Naive thymus-derived CD4-positive, alpha-beta T cell (primary cell): Measurements from ENCODE around the gene WFIKKN2. TPM values are rescaled to one million over a fixed set of nuclear protein-coding genes. Genes with fewer than 3 reads are reported as not detected.

Source experiments
- ATAC-seq: fragments of 150-1000 bp; cut with Tn5 transposase; 2 replicates; pipeline ENCODE4 v1.10.0; 2021; ENCODE audit warnings: mild to moderate bottlenecking, moderate library complexity
- CTCF ChIA-PET: fragments of 350-600 bp; sonication (Branson Sonifier 250); formaldehyde crosslinking; loops from one replicate; lab custom pipeline; 2021; ENCODE audit warnings: antibody characterized with exemption; lab: Charles Lee
- POLR2A ChIA-PET: fragments of 350-600 bp; sonication (Branson Sonifier 250); formaldehyde crosslinking; loops from one replicate; lab custom pipeline; 2021; ENCODE audit warnings: antibody characterized with exemption, inconsistent platforms; lab: Charles Lee
- DNase-seq, 9 donors: peaks; one replicate each; pipeline versions ENCODE4 v3.0.0 to v3.0.0-alpha.2; 2020 to 2022; ENCODE audit warnings: mixed read lengths in 1 of 9
- H3K27ac ChIP-seq: one replicate; pipeline ENCODE4 v1.7.0; 2013; ENCODE audit warnings: mild to moderate bottlenecking, low read depth, low read length, moderate library complexity
- H3K27me3 ChIP-seq, 2 donors: one replicate each; pipeline ENCODE4 v1.7.0; 2013; ENCODE audit warnings: low read length in 2 of 2, mild to moderate bottlenecking in 2 of 2, moderate library complexity in 2 of 2; ENCODE audit not compliant: control insufficient read depth in 2 of 2, insufficient read depth in 2 of 2
- H3K36me3 ChIP-seq, 3 experiments: 1 replicate in 2 of 3; 2 replicates in 1 of 3; pipeline ENCODE4 v1.7.0; 2013; ENCODE audit warnings: low read length in 3 of 3, mild to moderate bottlenecking in 3 of 3, moderate library complexity in 1 of 3; ENCODE audit not compliant: insufficient read depth in 3 of 3, control insufficient read depth in 2 of 3
- H3K4me1 ChIP-seq, 2 donors: one replicate each; pipeline ENCODE4 v1.7.0; 2013; ENCODE audit warnings: low read length in 2 of 2, mild to moderate bottlenecking in 2 of 2, moderate library complexity in 1 of 2; ENCODE audit not compliant: control insufficient read depth in 2 of 2, insufficient read depth in 2 of 2
- H3K4me3 ChIP-seq: 2 replicates; pipeline ENCODE4 v1.7.0; 2013; ENCODE audit warnings: mild to moderate bottlenecking, low read length
- H3K9me3 ChIP-seq, 3 experiments: 1 replicate in 2 of 3; 2 replicates in 1 of 3; pipeline ENCODE4 v1.7.0; 2013; ENCODE audit warnings: low read length in 3 of 3; ENCODE audit not compliant: control insufficient read depth in 2 of 3
- H3K27ac Mint-ChIP-seq, 9 donors: one replicate each; pipeline ENCODE4 v1.8.0; 2020 to 2022; ENCODE audit warnings: mixed read lengths in 9 of 9, mild to moderate bottlenecking in 8 of 9, moderate library complexity in 5 of 9, inconsistent platforms in 2 of 9
- H3K27me3 Mint-ChIP-seq, 5 donors: one replicate each; pipeline ENCODE4 v1.8.0; 2021 to 2022; ENCODE audit warnings: mixed read lengths in 5 of 5, mild to moderate bottlenecking in 1 of 5
- H3K36me3 Mint-ChIP-seq, 5 donors: one replicate each; pipeline ENCODE4 v1.8.0; 2020 to 2022; ENCODE audit warnings: mixed read lengths in 5 of 5, mild to moderate bottlenecking in 3 of 5, inconsistent platforms in 1 of 5
- H3K4me1 Mint-ChIP-seq, 7 donors: one replicate each; pipeline ENCODE4 v1.8.0; 2020 to 2022; ENCODE audit warnings: mixed read lengths in 7 of 7, mild to moderate bottlenecking in 3 of 7, inconsistent platforms in 1 of 7
- H3K4me3 Mint-ChIP-seq, 10 donors: one replicate each; pipeline ENCODE4 v1.8.0; 2020 to 2022; ENCODE audit warnings: mild to moderate bottlenecking in 10 of 10, mixed read lengths in 10 of 10, moderate library complexity in 6 of 10, inconsistent platforms in 2 of 10
- H3K9me3 Mint-ChIP-seq, 11 donors: one replicate each; pipeline ENCODE4 v1.8.0; 2020 to 2022; ENCODE audit warnings: mixed read lengths in 11 of 11, mild to moderate bottlenecking in 4 of 11, inconsistent platforms in 1 of 11, moderate library complexity in 1 of 11
- intact Hi-C, 2 donors: fragments of 100-400 bp; cut with micrococcal nuclease; formaldehyde crosslinking; loops; one replicate each; pipeline ENCODE4 v1.15.1; 2023
- polyA plus RNA-seq, 2 donors: library from polyadenylated mRNA; unstranded; fragments of 300-500 nt; fragmentation: Illumina TruSeq; gene quantifications; one replicate each; pipeline ENCODE4 v1.2.3, GENCODE V29; 2021
- total RNA-seq, 6 experiments: library from RNA in 5 of 6; stranded (reverse) in 5 of 6; gene quantifications; 1 replicate in 5 of 6; 2 replicates in 1 of 6; pipeline ENCODE4 v1.2.3 and lab custom pipeline; 2021 to 2026

WFIKKN2 gene
- total and polyA plus RNA-seq, 7 experiments from 2014 or later: not detected

GRCh38 chr17:50818261-50818660 lies 17.1 kb upstream of the WFIKKN2 start:
- Mint-ChIP-seq H3K9me3 (peaks cover 0 to 2% (median 0%) of the 10 kb centered on the region in 11 donors), H3K4me3 (no peak overlapping the region), H3K27me3 (peaks cover 6 to 34% (median 13%) of the 10 kb centered on the region in 5 donors), H3K27ac (no peak overlapping the region), H3K4me1 (peaks cover 0 to 9% (median 3%) of the 10 kb centered on the region in 7 donors), H3K36me3 (no peaks in the 10 kb centered on the region)
- ChIA-PET POLR2A (no interaction called here), CTCF (interaction anchor here (0.9 to 1.5 kb wide), 2 partner anchors 9 to 23 kb away, joined by 3 to 4 read pairs; no protein-coding TSS in a partner anchor)
- no peak for DNase-seq
- intact Hi-C loops: no loop called here
- Histone ChIP-seq H3K4me3 (no peak overlapping the region), H3K36me3 (no peaks in the 10 kb centered on the region), H3K9me3 (no peaks in the 10 kb centered on the region), H3K4me1 (no peaks in the 10 kb centered on the region), H3K27me3 (no peaks in the 10 kb centered on the region), H3K27ac (no peak overlapping the region)
- no peak for ATAC-seq

DNA sequence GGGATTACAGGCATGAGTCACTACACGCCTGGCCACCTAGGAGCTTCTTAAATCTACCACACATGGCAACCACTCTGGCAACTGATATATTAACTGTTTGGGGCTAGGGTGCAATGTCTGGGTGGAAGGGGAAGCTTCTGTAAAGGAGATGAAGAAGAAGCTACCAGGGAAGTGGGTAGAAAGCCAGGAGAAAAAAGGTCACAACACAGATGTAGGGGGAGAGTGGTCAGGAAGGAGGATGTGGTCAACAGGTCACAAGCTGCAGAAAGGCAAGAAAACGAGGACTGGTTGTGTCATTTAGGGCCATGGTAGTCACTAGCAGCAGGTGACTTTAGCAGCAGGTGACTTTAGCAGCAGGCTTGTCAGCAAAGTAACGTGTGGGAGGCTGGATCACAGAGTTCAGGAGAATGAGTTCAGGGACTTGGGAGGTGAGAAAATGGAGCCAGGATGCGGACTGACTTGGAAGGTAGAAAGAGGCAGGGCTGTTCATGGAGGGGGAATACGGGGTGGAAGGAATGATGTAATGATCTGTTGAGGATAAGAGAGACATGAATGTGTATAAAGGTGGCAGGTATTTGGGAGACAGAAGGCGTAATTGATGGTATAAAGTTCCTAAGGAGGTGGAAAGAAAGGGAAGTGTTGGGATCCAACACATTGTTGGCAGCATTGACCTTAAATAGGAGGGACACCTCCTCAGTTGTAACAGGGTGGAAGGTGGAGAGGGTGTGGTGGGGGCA lies 16.3 kb upstream of the WFIKKN2 start:
- Histone ChIP-seq H3K27me3 (no peaks in the 10 kb centered on the region), H3K4me3 (no peak overlapping the region), H3K4me1 (no peaks in the 10 kb centered on the region), H3K36me3 (no peaks in the 10 kb centered on the region), H3K27ac (no peak overlapping the region), H3K9me3 (no peaks in the 10 kb centered on the region)
- peaks cover 0 to 9% (median 3%) of the 10 kb centered on the region in 7 donors for H3K4me1 Mint-ChIP-seq
- H3K9me3 Mint-ChIP-seq: peaks cover 0 to 7% (median 0%) of the 10 kb centered on the region in 11 donors
- no peak overlapping the region for H3K4me3 Mint-ChIP-seq
- intact Hi-C loops: no loop called here
- ATAC-seq (no peak), DNase-seq (no peak)
- ChIA-PET POLR2A (interaction anchor here (0.8 kb wide), 1 partner anchor 37 kb away, joined by 3 read pairs; no protein-coding TSS in a partner anchor), CTCF (interaction anchor here (0.8 to 1.5 kb wide), 3 partner anchors 8 to 141 kb away, joined by 3 to 4 read pairs (median 3); no protein-coding TSS in a partner anchor)
- H3K36me3 Mint-ChIP-seq: peaks cover 0 to 4% (median 0%) of the 10 kb centered on the region in 5 donors
- no peak overlapping the region for H3K27ac Mint-ChIP-seq
- peaks cover 7 to 28% (median 15%) of the 10 kb centered on the region in 5 donors for H3K27me3 Mint-ChIP-seq

GRCh38 chr17:50820651-50821050 lies 14.7 kb upstream of the WFIKKN2 start:
- peaks cover 0 to 9% (median 2%) of the 10 kb centered on the region in 7 donors for H3K4me1 Mint-ChIP-seq
- no peak overlapping the region for H3K27ac Mint-ChIP-seq
- H3K27me3 Mint-ChIP-seq: peaks cover 7 to 23% (median 15%) of the 10 kb centered on the region in 5 donors
- ChIA-PET POLR2A (no interaction called here), CTCF (interaction anchor here (1.0 kb wide), 1 partner anchor 31 kb away, joined by 3 read pairs; no protein-coding TSS in a partner anchor)
- ATAC-seq (no peak), DNase-seq (no peak)
- peaks cover 0 to 7% (median 0%) of the 10 kb centered on the region in 11 donors for H3K9me3 Mint-ChIP-seq
- Histone ChIP-seq H3K36me3 (no peaks in the 10 kb centered on the region), H3K27ac (no peak overlapping the region), H3K4me3 (no peak overlapping the region), H3K4me1 (no peaks in the 10 kb centered on the region), H3K9me3 (no peaks in the 10 kb centered on the region), H3K27me3 (no peaks in the 10 kb centered on the region)
- no peak overlapping the region for H3K4me3 Mint-ChIP-seq
- peaks cover 0 to 4% (median 0%) of the 10 kb centered on the region in 5 donors for H3K36me3 Mint-ChIP-seq
- intact Hi-C loops: no loop called here

DNA sequence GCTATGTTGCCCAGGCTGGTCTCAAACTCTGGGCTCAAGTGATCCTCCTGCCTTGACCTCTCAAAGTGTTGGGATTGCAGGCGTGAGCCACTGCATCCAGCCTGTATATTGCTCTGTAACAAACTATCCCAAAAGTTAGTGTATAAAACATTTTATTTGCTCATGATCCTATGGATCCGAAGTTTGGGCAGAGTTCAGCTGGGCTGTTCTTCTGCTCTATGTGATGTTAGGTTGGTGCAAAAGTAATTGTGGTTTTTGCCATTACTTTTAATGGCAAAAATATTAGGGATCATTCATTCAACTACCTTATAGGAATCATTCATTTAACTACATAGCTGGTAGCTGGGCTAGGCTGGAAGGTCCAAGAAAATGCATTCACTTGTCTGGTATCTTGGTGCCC lies 12.8 kb upstream of the WFIKKN2 start:
- no peak for ATAC-seq
- Mint-ChIP-seq H3K36me3 (peaks cover 0 to 4% (median 0%) of the 10 kb centered on the region in 5 donors), H3K4me1 (peaks cover 0 to 6% (median 0%) of the 10 kb centered on the region in 7 donors), H3K27me3 (peaks cover 4 to 19% (median 12%) of the 10 kb centered on the region in 5 donors), H3K27ac (no peak overlapping the region), H3K9me3 (peaks cover 0 to 7% (median 0%) of the 10 kb centered on the region in 11 donors), H3K4me3 (no peak overlapping the region)
- no peaks in the 10 kb centered on the region for H3K4me1 ChIP-seq
- ChIA-PET CTCF (no interaction called here), POLR2A (no interaction called here)
- no peaks in the 10 kb centered on the region for H3K36me3 ChIP-seq
- H3K27ac ChIP-seq: no peak overlapping the region
- H3K4me3 ChIP-seq: no peak overlapping the region
- intact Hi-C loops: no loop called here
- DNase-seq: no peak
- H3K27me3 ChIP-seq: no peaks in the 10 kb centered on the region
- no peaks in the 10 kb centered on the region for H3K9me3 ChIP-seq

DNA sequence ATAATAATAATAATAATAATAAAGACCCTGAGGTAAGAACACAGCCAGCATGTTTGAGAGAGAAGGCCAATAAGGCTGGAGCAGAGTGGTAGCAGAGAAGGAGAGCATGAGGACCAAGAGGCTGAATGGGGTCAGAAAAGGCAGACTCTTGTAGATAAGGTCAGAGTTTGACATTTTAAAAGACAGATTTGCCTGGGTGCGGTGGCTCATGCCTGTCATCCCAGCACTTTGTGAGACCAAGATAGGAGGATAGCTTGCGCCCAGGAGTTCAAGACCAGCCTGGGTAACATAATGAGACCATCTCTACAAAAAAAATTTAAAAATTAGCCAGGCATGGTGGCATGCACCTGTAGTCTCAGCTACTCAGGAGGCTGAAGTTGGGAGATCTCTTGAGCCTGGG lies 11.0 kb upstream of the WFIKKN2 start:
- Mint-ChIP-seq H3K4me1 (peaks cover 0 to under 1% (median 0%) of the 10 kb centered on the region in 7 donors), H3K36me3 (peaks cover 0 to 4% (median 0%) of the 10 kb centered on the region in 5 donors), H3K27me3 (peaks cover 0 to 16% (median 6%) of the 10 kb centered on the region in 5 donors), H3K4me3 (no peak overlapping the region), H3K9me3 (peaks cover 0 to 7% (median 0%) of the 10 kb centered on the region in 11 donors), H3K27ac (no peak overlapping the region)
- H3K4me1 ChIP-seq: no peaks in the 10 kb centered on the region
- H3K4me3 ChIP-seq: no peak overlapping the region
- no peaks in the 10 kb centered on the region for H3K36me3 ChIP-seq
- intact Hi-C loops: no loop called here
- ChIA-PET POLR2A (no interaction called here), CTCF (interaction anchor here (1.1 kb wide), 1 partner anchor 125 kb away, joined by 3 read pairs; no protein-coding TSS in a partner anchor)
- H3K27ac ChIP-seq: no peak overlapping the region
- H3K27me3 ChIP-seq: no peaks in the 10 kb centered on the region
- ATAC-seq (no peak), DNase-seq (no peak)
- no peaks in the 10 kb centered on the region for H3K9me3 ChIP-seq

DNA sequence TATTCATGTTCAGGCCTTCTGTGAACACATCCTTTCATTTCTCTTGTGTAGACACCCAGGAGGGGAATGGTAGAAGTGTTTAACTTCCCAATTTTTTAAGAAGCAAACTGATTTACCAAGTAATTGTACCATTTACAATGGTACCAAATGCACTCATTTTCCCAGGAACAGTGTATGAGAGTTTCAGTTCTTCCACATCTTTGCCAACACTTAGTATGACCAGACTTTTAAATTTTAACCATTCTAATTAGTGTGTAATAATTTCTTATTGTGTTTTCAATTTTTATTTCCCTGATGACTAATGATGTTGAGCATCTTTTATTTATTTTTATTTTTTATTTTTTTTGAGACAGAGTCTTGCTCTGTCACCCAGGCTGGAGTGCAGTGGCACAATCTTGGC lies 10.2 kb upstream of the WFIKKN2 start:
- DNase-seq (no peak), ATAC-seq (no peak)
- peaks cover 0 to 7% (median 0%) of the 10 kb centered on the region in 11 donors for H3K9me3 Mint-ChIP-seq
- H3K36me3 ChIP-seq: no peaks in the 10 kb centered on the region
- ChIA-PET CTCF (interaction anchor here (1.1 kb wide), 1 partner anchor 124 kb away, joined by 3 read pairs; no protein-coding TSS in a partner anchor), POLR2A (no interaction called here)
- intact Hi-C loops: no loop called here
- H3K4me1 Mint-ChIP-seq: no peaks in the 10 kb centered on the region
- no peak overlapping the region for H3K4me3 ChIP-seq
- H3K4me1 ChIP-seq: no peaks in the 10 kb centered on the region
- no peaks in the 10 kb centered on the region for H3K9me3 ChIP-seq
- peaks cover 0 to 4% (median 0%) of the 10 kb centered on the region in 5 donors for H3K36me3 Mint-ChIP-seq
- no peaks in the 10 kb centered on the region for H3K27me3 ChIP-seq
- H3K27ac ChIP-seq: no peak overlapping the region
- no peak overlapping the region for H3K4me3 Mint-ChIP-seq
- H3K27ac Mint-ChIP-seq: no peak overlapping the region
- peaks cover 3 to 16% (median 7%) of the 10 kb centered on the region in 5 donors for H3K27me3 Mint-ChIP-seq
